ENCODE measurements around the gene INTS1.
"Not testable (repeated sequence)": the region's sequence is repeated elsewhere in the genome, so short reads cannot be mapped to it uniquely, and the experiment has no call there.

Gene INTS1

GRCh38 chr7:1447112-1447511, 57.1 kb downstream of the INTS1 start:
- no peak for DNase-seq (ENCODE audit: low read depth in 2 of 2)

GRCh38 chr7:1446620-1447032, 57.6 kb downstream of the INTS1 start:
- DNase-seq (ENCODE audit: low read depth in 2 of 2) = no peak

- not testable (repeated sequence) for DNase-seq (ENCODE audit: low read depth in 2 of 2)
Measured at GRCh38 chr7:1446026-1446425, 58.2 kb downstream of the INTS1 start.

GRCh38 chr7:1445341-1445740, 58.8 kb downstream of the INTS1 start:
- no peak for DNase-seq (ENCODE audit: low read depth in 2 of 2)

GRCh38 chr7:1444925-1445322, 59.3 kb downstream of the INTS1 start:
- no peak for DNase-seq (ENCODE audit: low read depth in 2 of 2)

GRCh38 chr7:1444214-1444924, 59.8 kb downstream of the INTS1 start:
- DNase-seq (ENCODE audit: low read depth in 2 of 2) = no peak

- DNase-seq (ENCODE audit: low read depth in 2 of 2) = not testable (repeated sequence)
Measured at GRCh38 chr7:1443587-1444200, 60.5 kb downstream of the INTS1 start.

GRCh38 chr7:1442355-1443124, 61.6 kb downstream of the INTS1 start:
- no peak for DNase-seq (ENCODE audit: low read depth in 2 of 2)

GRCh38 chr7:1441615-1442354, 62.4 kb downstream of the INTS1 start:
- no peak for DNase-seq (ENCODE audit: low read depth in 2 of 2)

GRCh38 chr7:1440620-1441019, 63.6 kb downstream of the INTS1 start:
- no peak for DNase-seq (ENCODE audit: low read depth in 2 of 2)

- DNase-seq (ENCODE audit: low read depth in 2 of 2) = no peak
Measured at GRCh38 chr7:1439373-1440363, 64.5 kb downstream of the INTS1 start.

- DNase-seq (ENCODE audit: low read depth in 2 of 2) = no peak
Measured at GRCh38 chr7:1438821-1439220, 65.4 kb downstream of the INTS1 start.

GRCh38 chr7:1438208-1438607, 66.0 kb downstream of the INTS1 start:
- no peak for DNase-seq (ENCODE audit: low read depth in 2 of 2)

GRCh38 chr7:1437155-1437880, 66.9 kb downstream of the INTS1 start:
- no peak for DNase-seq (ENCODE audit: low read depth in 2 of 2)

GRCh38 chr7:1436608-1437007, 67.6 kb downstream of the INTS1 start:
- DNase-seq (ENCODE audit: low read depth in 2 of 2) = no peak

GRCh38 chr7:1434891-1435670, 69.1 kb downstream of the INTS1 start:
- DNase-seq (ENCODE audit: low read depth in 2 of 2) = no peak

- DNase-seq (ENCODE audit: low read depth in 2 of 2) = no peak
Measured at GRCh38 chr7:1434165-1434718, 69.9 kb downstream of the INTS1 start.

- DNase-seq (ENCODE audit: low read depth in 2 of 2) = no peak
Measured at GRCh38 chr7:1433128-1433920, 70.9 kb downstream of the INTS1 start.
